Measurements from ENCODE around the gene PVALB.

- TF ChIP-seq ZNF184 (tag by site-specific recombination; IDR thresholded peaks at IDR 0.05) = no peak
- TF ChIP-seq, protein P1, sequence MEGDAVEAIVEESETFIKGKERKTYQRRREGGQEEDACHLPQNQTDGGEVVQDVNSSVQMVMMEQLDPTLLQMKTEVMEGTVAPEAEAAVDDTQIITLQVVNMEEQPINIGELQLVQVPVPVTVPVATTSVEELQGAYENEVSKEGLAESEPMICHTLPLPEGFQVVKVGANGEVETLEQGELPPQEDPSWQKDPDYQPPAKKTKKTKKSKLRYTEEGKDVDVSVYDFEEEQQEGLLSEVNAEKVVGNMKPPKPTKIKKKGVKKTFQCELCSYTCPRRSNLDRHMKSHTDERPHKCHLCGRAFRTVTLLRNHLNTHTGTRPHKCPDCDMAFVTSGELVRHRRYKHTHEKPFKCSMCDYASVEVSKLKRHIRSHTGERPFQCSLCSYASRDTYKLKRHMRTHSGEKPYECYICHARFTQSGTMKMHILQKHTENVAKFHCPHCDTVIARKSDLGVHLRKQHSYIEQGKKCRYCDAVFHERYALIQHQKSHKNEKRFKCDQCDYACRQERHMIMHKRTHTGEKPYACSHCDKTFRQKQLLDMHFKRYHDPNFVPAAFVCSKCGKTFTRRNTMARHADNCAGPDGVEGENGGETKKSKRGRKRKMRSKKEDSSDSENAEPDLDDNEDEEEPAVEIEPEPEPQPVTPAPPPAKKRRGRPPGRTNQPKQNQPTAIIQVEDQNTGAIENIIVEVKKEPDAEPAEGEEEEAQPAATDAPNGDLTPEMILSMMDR (tag by site-specific recombination; IDR thresholded peaks at IDR 0.05) = no peak
- no peak for TF ChIP-seq BCL11B (tag by site-specific recombination; IDR thresholded peaks at IDR 0.05; ENCODE audit: low read depth)
- TF ChIP-seq ZNF10 (tag by site-specific recombination; IDR thresholded peaks at IDR 0.05) = no peak
- TF ChIP-seq SP2 (tag by site-specific recombination; IDR thresholded peaks at IDR 0.05) = no peak
- TF ChIP-seq ZNF121 (tag by site-specific recombination; IDR thresholded peaks at IDR 0.05) = no peak
These were observed 7.5 kb downstream of the PVALB start for GRCh38 chr22:36809351-36809750.

Measured in HEK293 (cell line).